ENCODE measurements around the gene GSTA3. TPM values are rescaled to one million over a fixed set of nuclear protein-coding genes. Genes with fewer than 3 reads are reported as not detected.
A peak's percentile ranks its signal among the peaks of the same experiment; 100 is the strongest.

GSTA3 gene
- total RNA-seq, 4 donors from 2014 or later: not detected

DNA sequence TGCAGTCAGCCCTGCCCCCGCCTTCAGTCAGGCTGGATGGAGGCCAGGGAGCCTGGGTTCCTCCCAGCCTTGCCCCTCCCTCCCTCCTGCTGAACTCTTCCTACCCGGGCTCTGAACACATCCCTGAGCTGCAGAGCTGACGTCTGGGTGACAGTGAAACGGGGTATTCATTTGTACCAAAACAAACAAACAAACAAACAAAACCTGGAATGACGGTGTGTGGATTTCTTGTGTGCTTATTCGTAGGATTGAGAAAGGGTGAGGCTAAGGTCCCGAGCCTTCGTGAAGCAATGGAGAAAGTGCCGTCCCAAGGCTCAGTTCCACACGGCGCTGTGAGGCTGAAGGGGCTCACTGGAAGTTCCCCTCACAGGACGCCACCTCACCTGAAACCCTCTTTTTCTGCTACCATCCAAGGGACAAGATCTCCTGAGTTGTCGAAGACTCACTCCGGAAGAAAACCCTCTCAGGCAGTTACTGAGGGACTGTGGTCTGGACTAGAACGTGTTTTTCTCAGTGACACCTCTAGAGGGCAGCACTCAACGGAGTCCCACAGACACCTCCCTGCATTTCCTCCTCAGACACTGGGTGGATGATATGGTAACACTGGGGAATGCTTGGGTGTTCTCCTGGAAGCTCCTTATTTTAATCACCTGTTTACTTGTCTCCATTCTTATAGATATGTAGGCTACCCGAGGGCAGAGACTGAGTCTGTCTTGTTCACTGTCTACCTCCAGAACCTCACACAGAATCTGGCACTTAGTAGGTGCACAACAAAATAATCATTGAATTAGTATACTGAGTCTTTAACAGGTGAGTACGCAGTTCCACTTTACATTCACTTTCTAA is 27.3 kb downstream of the GSTA3 start:
- intact Hi-C loops (cut with DNase I; ENCODE audit: low total_unique reads): no loop called here

GRCh38 chr6:52881662-52881995 is 27.9 kb downstream of the GSTA3 start:
- peaks cover 0 to 6% (median 0%) of the 10 kb centered on the region in 4 donors for H3K4me1 ChIP-seq
- 52% methylated on average over 4 of the region's 4 CpGs; no CpG with 5 or more reads in 1 of the 2 donors for WGBS, 2 donors (ENCODE audit: low coverage in 1 of 2)
- TF ChIP-seq EP300 (IDR thresholded peaks at IDR 0.05; ENCODE audit: low read depth): no peak
- DNase-seq: no peak
- H3K4me3 ChIP-seq: peak overlapping the region in 3 of 4 donors; percentile 48 to 55 (median 54)
- intact Hi-C loops (cut with DNase I; ENCODE audit: low total_unique reads): no loop called here
- H3K27ac ChIP-seq: peak overlapping the region in 2 of 4 donors; percentile 71 to 75
- in situ Hi-C loops (cut with MboI; ENCODE audit: low pct_ligation_motif_present in 1 of 4, low pct_unique_long_range_greater_than_20kb in 1 of 4, low sequenced_read_pairs in 3 of 4): no loop called here
- H3K9me3 ChIP-seq: no peaks in the 10 kb centered on the region
- H3K36me3 ChIP-seq: no peaks in the 10 kb centered on the region
- H3K27me3 ChIP-seq: no peaks in the 10 kb centered on the region

More for the DNA sequence above, 27.3 kb downstream of the GSTA3 start:
- in situ Hi-C loops (cut with MboI; ENCODE audit: low pct_ligation_motif_present in 1 of 4, low pct_unique_long_range_greater_than_20kb in 1 of 4, low sequenced_read_pairs in 3 of 4): no loop called here
- H3K4me3 ChIP-seq: peak overlapping the region; percentile 28 to 55 (median 51)
- H3K9me3 ChIP-seq: no peaks in the 10 kb centered on the region
- peak overlapping the region; percentile 43 to 75 (median 68) for H3K27ac ChIP-seq
- peaks cover 0 to 6% (median 0%) of the 10 kb centered on the region in 4 donors for H3K4me1 ChIP-seq
- no peak for TF ChIP-seq EP300 (IDR thresholded peaks at IDR 0.05; ENCODE audit: low read depth)
- peak; percentile 74 to 83 (median 81) for TF ChIP-seq CTCF (IDR thresholded peaks at IDR 0.05)
- no peaks in the 10 kb centered on the region for H3K27me3 ChIP-seq
- H3K36me3 ChIP-seq: no peaks in the 10 kb centered on the region
- peak; percentile 77 for DNase-seq
- 6 to 15% methylated on average over 6 to 18 of the region's 18 CpGs for WGBS, 2 donors (ENCODE audit: low coverage in 1 of 2)

DNA sequence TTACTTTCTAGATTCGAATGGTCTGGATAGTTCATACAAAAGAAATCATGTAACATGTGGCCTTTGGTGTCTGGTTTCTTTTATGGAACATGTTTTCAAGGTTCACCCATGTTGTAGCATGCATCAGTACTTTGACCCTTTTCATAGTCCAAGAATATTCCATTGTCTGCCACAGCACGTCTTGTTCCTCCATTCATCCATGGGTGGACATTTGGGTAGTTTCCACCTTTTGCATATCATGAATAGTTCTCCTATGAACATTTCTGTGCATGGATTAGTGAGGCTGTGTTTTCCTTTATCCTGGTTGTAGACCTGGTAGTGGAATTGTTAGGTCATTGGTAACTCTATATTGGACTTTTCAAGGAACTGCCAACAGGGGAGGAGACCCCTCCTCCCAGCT is 31.7 kb downstream of the GSTA3 start:
- H3K27ac ChIP-seq: no peak overlapping the region
- no peaks in the 10 kb centered on the region for H3K27me3 ChIP-seq
- TF ChIP-seq CTCF (IDR thresholded peaks at IDR 0.05) (no peak), POLR2AphosphoS5 (IDR thresholded peaks at IDR 0.05) (no peak), EP300 (IDR thresholded peaks at IDR 0.05; ENCODE audit: low read depth) (no peak)
- in situ Hi-C loops (cut with MboI; ENCODE audit: low pct_ligation_motif_present in 1 of 4, low pct_unique_long_range_greater_than_20kb in 1 of 4, low sequenced_read_pairs in 3 of 4): no loop called here
- no peak for DNase-seq
- WGBS, 2 donors (ENCODE audit: low coverage in 1 of 2): 39 to 74% methylated on average over 2 of the region's 2 CpGs
- H3K9me3 ChIP-seq: no peaks in the 10 kb centered on the region
- intact Hi-C loops (cut with DNase I; ENCODE audit: low total_unique reads): no loop called here
- H3K4me3 ChIP-seq: no peak overlapping the region
- no peaks in the 10 kb centered on the region for H3K36me3 ChIP-seq
- H3K4me1 ChIP-seq: peaks cover 0 to 6% (median 0%) of the 10 kb centered on the region in 4 donors

- DNase-seq: no peak
- Histone ChIP-seq H3K27me3 (no peaks in the 10 kb centered on the region), H3K4me1 (peaks cover 0 to 6% (median 0%) of the 10 kb centered on the region in 4 donors), H3K36me3 (no peaks in the 10 kb centered on the region), H3K4me3 (no peak overlapping the region), H3K27ac (no peak overlapping the region), H3K9me3 (no peaks in the 10 kb centered on the region)
- no peak for TF ChIP-seq EP300 (IDR thresholded peaks at IDR 0.05; ENCODE audit: low read depth)
- TF ChIP-seq POLR2A (IDR thresholded peaks at IDR 0.05): no peak
- no peak for TF ChIP-seq CTCF (IDR thresholded peaks at IDR 0.05)
- TF ChIP-seq POLR2AphosphoS5 (IDR thresholded peaks at IDR 0.05): no peak
- in situ Hi-C loops (cut with MboI; ENCODE audit: low pct_ligation_motif_present in 1 of 4, low pct_unique_long_range_greater_than_20kb in 1 of 4, low sequenced_read_pairs in 3 of 4): no loop called here
- WGBS, 2 donors (ENCODE audit: low coverage in 1 of 2): 66 to 73% methylated on average over 3 of the region's 3 CpGs
- intact Hi-C loops (cut with DNase I; ENCODE audit: low total_unique reads): no loop called here
Observed at GRCh38 chr6:52877168-52877567, 32.3 kb downstream of the GSTA3 start.

All from transverse colon (tissue), 4 donors.